ENCODE results near the gene BARX2.
"Not testable (repeated sequence)": the region's sequence is repeated elsewhere in the genome, so short reads cannot be mapped to it uniquely, and the experiment has no call there.

BARX2 gene
- 0 reads per million in 2 donors for total RNA-seq

GRCh38 chr11:129375751-129376657, at the start of gene BARX2:
BARX2 (plus strand) TSS chr11:129375848; CDS start chr11:129376036, 188 bp downstream.
- DNase-seq = no peak

- DNase-seq = no peak
Measured at GRCh38 chr11:129326921-129327320, 48.7 kb upstream of the BARX2 start.

GRCh38 chr11:129327708-129328107, 47.9 kb upstream of the BARX2 start:
- DNase-seq = not testable (repeated sequence)

DNA sequence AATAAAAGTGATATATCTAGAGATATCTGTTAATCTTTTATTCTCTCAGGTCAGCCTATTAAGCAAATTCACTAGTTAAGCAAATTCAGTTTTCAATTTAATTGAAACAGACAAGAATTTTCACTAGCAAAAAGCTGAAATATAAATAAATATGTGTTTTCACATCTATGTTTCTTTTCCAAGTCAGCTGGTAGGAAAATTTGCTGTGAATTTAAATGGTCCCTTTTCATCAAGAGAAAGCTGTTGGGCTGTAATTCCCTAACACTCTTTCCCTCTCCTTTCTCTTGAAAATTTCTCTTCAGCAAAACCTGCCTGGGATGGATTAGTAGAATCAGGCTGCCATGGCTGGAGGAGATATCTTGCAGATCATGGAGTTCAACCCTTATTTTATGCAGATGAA, 46.9 kb upstream of the BARX2 start:
- no peak for DNase-seq

DNA sequence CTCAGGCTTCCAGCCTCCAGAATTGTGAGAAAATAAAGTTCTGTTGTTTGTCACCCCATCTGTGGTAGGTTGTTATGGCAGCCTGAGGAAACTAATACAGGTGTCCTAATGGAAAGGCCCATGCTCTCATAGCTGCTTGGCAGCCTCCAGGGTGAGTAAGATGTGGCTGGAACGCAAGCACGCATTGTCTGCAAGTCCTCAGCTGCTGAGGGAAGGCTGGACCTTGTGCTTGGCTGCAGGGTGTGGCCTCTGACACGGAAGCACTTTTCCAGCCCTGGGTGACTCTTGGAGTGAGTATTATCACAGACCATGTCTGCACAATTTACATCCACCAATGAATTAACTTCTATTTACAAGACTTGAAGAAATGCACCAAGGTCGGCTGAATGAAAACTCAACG, 44.4 kb upstream of the BARX2 start:
- DNase-seq = no peak

DNA sequence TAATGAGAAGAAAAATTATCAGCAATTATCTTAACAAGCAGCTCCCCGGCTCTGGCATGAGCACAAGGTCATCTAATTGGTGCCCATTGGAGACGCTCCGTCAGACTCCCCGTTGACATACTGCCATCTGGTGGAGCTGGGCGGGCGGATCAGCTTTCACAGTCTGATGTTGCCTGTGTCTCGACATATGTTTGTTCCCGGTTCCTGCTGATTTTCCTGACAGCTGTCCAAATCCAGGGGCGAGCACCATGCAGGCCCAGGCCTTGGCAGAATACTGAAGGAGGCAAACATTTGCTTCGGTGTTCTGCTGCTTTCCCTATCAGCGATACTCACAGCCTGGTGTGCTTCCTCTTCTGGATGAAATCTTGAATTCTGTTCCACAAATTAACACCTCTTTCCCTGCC, 43.8 kb upstream of the BARX2 start:
- no peak for DNase-seq

DNA sequence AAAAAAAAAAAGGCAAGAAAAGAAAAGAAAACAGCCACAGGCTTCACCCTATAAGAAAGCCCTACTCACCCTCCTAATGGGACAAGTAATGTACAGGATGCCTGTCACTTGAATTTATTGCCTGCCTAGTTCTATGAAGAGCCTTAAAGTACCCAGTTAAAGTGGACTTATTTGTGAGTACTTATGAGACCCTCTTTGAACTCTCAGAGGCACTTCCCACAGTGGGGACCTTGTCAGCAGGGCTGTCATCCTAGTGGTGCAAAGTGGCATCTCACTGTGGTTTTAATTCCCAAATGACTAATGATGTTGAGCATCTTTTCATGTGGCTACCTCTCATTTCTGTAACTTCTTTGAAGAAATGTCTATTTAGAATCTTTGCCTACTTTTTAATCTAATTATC, 41.8 kb upstream of the BARX2 start:
- no peak for DNase-seq

DNA sequence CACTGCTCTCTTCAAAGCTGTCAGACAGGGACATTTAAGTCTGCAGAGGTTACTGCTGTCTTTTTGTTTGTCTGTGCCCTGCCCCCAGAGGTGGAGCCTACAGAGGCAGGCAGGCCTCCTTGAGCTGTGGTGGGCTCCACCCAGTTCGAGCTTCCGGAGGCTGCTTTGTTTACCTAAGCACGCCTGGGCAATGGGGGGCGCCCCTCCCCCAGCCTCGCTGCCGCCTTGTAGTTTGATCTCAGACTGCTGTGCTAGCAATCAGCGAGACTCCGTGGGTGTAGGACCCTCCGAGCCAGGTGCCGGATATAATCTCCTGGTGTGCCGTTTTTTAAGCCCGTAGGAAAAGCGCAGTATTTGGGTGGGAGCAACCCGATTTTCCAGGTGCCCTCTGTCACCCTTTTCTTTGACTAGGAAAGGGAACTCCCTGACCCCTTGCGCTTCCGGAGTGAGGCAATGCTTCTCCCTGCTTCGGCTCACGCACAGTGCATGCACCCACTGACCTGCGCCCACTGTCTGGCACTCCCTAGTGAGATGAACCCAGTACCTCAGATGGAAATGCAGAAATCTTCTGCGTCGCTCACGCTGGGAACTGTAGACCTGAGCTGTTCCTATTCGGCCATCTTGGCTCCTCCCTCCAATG, 31.2 kb upstream of the BARX2 start:
- DNase-seq = not testable (repeated sequence)

DNA sequence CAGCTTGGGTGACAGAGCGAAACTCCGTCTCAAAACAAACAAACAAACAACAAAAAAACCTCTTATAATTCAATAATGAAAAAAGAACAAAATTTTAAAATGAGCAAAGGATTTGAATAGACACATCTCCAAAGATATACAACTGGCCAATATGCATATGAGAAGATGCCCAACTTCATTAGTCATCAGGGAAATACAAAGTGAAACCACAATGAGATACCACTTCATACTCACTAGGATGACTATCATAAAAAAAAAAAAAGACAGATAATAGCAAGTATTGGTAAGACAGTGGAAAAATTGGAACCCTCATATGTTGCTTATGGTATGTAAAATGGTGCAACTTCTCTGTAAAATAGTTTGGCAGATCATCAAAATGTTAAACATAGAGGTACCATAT, 28.7 kb upstream of the BARX2 start:
- no peak for DNase-seq

DNA sequence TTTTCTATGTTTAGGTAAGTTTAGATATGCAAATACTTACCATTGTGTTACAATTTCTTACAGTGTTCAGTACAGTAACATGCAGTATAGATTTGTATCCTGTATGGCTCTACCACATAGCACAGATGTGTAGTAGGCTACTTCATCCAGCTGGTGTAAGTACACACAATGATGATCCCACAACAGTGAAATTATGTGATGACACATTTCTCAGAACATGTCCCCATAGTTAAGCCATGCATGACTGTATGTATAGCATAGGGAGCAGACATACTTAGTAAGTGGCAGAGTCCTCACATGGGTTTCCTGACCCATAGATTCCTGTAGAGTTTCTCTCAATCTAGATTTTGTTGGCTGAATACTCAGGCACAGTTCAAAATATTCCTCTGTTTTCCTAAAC, 26.8 kb upstream of the BARX2 start:
- no peak for DNase-seq

DNA sequence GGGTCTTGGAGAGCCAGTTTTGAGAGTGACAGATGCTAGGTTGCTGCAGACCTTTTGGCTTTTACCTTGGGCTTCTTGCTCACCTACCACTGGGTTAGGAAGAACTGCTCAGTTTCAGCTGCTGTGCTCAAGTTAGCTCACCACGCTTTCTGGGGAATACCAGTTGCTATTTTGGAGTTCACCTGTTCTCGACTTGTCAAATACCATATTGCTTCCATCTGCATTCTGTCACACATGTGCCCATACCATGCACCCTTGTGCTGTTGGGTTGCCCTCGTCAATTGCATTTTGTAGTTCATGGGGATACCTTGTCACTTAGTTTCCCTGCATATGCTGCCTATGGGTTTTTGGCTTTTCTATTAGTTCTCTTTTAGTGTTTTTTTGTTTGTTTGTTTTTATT, 23.0 kb upstream of the BARX2 start:
- DNase-seq = no peak

- DNase-seq = no peak
Measured at GRCh38 chr11:129354691-129355090, 21.0 kb upstream of the BARX2 start.

GRCh38 chr11:129359748-129360147, 15.9 kb upstream of the BARX2 start:
- no peak for DNase-seq

DNA sequence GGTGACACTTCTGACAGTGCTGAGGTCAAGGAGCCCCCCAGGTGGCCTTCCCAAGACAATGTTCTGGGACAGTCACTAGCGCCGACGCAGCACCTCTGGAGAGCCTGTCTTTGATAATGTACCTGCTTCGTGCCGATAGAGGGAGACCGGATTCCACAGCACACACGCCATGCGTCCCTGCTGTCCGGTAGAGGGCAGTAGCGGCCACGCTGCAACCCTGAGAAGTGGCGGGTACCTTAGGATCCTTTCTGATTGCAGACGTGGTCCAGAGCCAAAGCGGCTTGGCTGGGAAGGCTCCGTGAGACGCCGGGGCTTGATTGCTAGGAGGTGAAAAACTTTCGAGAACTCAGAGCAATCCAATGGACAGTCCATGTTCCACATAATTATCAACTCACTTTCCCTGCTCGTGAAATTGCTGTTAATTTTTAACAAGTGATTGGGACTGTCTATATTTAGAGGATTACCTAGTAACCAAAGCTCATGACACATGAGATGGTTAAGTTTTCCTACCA, 11.4 kb upstream of the BARX2 start:
- DNase-seq = no peak

DNA sequence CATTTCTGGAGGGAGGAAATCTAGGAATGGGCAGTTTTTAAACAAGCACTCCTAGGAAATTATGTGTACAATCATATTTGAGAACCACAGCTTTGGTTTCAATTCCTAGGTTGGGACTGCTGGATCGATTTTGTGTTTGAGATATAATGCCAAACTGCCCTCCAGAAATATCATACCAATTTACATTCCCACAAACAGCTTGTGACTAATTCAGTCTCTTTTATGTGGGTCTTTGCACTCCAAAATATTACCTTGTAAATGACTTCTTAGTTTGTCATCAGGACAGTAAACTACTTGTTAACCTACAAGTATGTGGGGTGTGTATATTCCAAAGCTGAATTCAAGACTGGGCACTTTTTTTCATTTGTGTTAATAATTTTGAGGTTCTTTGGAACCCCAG, 9.8 kb upstream of the BARX2 start:
- no peak for DNase-seq

- DNase-seq = no peak
Measured at GRCh38 chr11:129366737-129367597, 8.7 kb upstream of the BARX2 start.

GRCh38 chr11:129368889-129369672, 6.6 kb upstream of the BARX2 start:
- no peak for DNase-seq

GRCh38 chr11:129370715-129371114, 4.9 kb upstream of the BARX2 start:
- DNase-seq = no peak

DNA sequence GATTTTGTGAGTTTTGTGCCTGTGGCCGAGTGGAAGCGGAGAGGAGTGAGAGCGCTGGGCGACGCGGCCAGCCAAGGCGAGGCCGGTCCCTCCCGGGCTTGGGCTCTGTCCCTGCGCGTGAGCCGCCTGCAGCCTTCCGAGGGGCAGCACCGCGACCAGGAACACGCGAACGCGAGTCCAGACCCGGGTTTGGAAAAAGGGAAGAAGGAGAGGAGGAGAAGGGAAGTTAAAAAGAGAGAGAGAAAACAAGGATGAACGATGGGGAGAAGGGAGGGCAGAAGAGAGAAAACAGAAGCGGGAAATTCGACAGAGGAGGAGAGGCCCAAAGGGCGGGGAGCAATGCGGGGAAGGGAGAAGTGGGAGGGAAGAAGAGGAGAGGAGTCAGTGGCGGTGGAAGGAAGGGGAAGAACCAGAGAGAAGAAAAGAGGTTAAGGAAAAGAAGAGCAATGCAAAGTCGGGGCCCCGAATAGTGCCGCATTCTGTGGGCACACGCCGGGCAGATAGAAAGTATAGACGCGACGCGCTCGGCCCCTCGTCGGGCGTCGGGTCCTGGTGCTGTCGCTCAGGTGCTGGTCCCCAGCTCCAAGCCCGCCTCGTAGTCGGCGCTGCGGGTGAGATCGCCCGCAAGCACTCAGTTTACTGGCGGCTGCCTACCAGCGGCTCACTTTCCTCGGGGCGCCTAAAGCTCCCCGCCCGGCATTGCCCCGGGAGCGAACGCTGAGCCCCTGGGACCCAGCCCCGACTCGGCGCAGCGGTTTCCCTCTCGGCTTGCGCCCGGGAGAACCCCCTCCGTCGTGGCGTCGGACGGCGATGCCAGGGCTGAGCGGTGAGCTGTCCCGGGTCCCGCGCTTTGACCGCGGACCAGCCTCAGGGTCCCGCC, 2.8 kb upstream of the BARX2 start:
- no peak for DNase-seq

DNA sequence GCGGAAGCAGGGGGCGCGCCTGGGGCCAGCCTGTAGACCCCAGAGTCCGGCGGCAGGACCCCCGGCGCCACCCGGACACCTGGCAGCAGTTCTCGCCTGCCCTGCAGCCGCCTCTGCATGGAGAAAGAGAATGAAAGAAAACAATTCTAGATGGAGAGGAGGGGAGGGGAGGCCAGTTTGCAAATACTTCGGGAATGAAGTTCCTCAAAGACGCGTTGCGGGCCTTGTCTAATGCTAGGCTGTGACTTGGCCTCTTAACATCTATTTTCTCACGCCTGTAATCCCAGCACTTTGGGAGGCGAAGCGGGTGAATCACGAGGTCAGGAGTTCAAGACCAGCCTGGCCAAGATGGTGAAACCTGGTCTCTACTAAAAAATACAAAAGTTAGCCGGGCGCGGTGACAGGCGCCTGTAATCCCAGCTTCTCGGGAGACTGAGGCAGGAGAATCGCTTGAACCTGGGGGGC, 2.1 kb upstream of the BARX2 start:
- no peak for DNase-seq
